Measurements from ENCODE around the gene SYNJ2BP.
"Not testable (repeated sequence)": the region's sequence is repeated elsewhere in the genome, so short reads cannot be mapped to it uniquely, and the experiment has no call there.

The SYNJ2BP gene, protein sequence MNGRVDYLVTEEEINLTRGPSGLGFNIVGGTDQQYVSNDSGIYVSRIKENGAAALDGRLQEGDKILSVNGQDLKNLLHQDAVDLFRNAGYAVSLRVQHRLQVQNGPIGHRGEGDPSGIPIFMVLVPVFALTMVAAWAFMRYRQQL

DNA sequence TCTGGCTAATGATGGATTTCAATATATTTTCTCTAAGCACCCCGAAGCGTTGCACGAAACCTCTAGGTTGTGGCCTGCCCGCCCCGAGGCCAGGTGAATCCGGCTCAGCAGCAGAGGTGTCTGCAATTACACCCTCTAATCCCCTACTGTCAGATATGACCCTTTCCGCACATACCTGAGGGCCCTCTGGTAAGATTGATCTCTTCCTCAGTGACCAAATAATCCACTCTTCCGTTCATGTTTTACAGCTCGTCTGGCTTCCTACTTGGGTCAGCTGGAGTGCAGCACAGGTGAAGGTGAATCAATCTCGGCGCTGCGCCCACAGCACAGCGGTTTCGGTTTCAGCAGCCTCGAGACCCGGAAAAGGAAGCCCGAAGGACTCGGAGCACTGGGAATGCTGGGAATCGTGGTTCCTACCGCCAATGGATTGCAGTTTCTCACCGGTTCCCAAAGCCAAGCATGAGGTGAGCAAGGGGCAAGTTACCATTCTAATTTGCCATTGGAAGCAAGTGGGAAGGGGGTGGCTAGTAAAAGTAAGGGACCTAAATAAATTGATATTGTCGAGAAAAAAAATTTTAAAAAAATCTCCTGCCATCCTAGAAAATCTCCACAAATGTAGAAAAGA is at the start of gene SYNJ2BP:
Gene SYNJ2BP, minus strand, starts transcription at position 366 of the 625 bp plus-strand sequence. Its CDS starts 127 bp downstream, at position 239.
- Mint-ChIP-seq H3K4me1 (peaks cover 29% of the 10 kb centered on the region), H3K9me3 (no peaks in the 10 kb centered on the region), H3K27ac (peak within 1 kb of the TSS; percentile 84 to 87), H3K27me3 (no peaks in the 10 kb centered on the region), H3K4me3 (peak within 1 kb of the TSS; percentile 84 to 93)
- ATAC-seq (peak; percentile 81), DNase-seq (peak; percentile 32 to 33)

GRCh38 chr14:70454731-70455130 is 37.8 kb upstream of the SYNJ2BP start:
- H3K4me1 Mint-ChIP-seq, result no peaks in the 10 kb centered on the region

DNA sequence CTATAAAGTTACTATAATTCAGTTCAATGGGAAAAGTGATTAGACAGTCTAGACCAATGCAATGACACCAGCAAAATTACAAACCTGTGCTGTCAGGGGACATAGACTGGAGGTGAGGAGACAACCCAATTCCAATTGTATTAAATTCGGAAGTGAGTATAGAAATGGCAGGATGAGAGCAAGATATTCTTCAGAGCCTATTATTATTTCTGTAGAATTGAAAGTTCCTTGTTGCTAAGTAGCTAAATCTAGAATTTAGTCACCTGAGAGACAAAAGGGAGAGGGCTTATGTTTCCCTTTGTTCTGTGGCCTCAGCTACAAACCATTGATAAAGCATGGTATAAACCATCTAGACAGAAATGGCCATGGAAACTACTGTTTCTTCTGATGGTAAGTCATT is 35.0 kb upstream of the SYNJ2BP start, which contains the start of gene ADAM21:
Gene ADAM21, plus strand, starts transcription at position 301 of the 400 bp plus-strand sequence. CDS start 5,326 bp downstream, outside the sequence.
- H3K27ac Mint-ChIP-seq, result peak within 1 kb of the TSS in 1 of 2 donors; percentile 69
- DNase-seq (no peak), ATAC-seq (no peak)
- H3K27me3 Mint-ChIP-seq, result peaks cover under 1% of the 10 kb centered on the region
- no peak within 1 kb of the TSS for H3K4me3 Mint-ChIP-seq
- no peaks in the 10 kb centered on the region for H3K9me3 Mint-ChIP-seq
- no peaks in the 10 kb centered on the region for H3K4me1 Mint-ChIP-seq

More at GRCh38 chr14:70454731-70455130, 37.8 kb upstream of the SYNJ2BP start:
- H3K27ac Mint-ChIP-seq, result no peak overlapping the region
- H3K9me3 Mint-ChIP-seq, result no peaks in the 10 kb centered on the region
- ATAC-seq (no peak), DNase-seq (no peak)
- H3K4me3 Mint-ChIP-seq, result no peak overlapping the region
- H3K27me3 Mint-ChIP-seq, result peaks cover 7% of the 10 kb centered on the region

GRCh38 chr14:70448633-70449340 is 31.9 kb upstream of the SYNJ2BP start:
- ATAC-seq (no peak), DNase-seq (no peak)
- no peaks in the 10 kb centered on the region for H3K27me3 Mint-ChIP-seq
- no peak overlapping the region for H3K27ac Mint-ChIP-seq
- H3K4me1 Mint-ChIP-seq, result no peaks in the 10 kb centered on the region
- peaks cover 8 to 17% of the 10 kb centered on the region in 2 donors for H3K9me3 Mint-ChIP-seq
- no peak overlapping the region for H3K4me3 Mint-ChIP-seq

GRCh38 chr14:70442750-70443149 is 25.9 kb upstream of the SYNJ2BP start:
- ATAC-seq (no peak), DNase-seq (no peak)
- H3K4me1 Mint-ChIP-seq, result no peaks in the 10 kb centered on the region
- peaks cover 16 to 40% of the 10 kb centered on the region in 2 donors for H3K9me3 Mint-ChIP-seq
- no peak overlapping the region for H3K4me3 Mint-ChIP-seq
- H3K27ac Mint-ChIP-seq, result no peak overlapping the region
- no peaks in the 10 kb centered on the region for H3K27me3 Mint-ChIP-seq

DNA sequence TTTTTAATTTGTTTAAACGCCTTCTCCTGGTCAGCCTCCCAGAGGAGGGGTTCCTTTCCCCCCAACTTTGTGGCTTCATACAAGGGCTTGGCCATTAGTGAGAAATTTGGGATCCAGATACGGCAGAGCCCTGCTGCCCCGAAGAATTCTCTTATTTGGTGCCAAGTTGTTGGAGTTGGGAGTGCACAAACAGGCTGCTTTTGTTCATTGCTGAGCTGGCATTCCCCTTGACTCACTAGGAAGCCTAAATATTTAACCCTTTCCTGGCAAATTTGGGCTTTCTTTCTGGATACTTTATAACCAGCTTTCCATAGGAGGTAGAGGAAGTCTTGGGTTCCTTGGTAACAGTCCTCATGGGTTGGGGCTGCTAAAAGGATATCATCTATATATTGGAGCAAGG is 24.8 kb upstream of the SYNJ2BP start:
- no peak overlapping the region for H3K27ac Mint-ChIP-seq
- peaks cover under 1% of the 10 kb centered on the region for H3K27me3 Mint-ChIP-seq
- ATAC-seq (no peak), DNase-seq (no peak)
- no peaks in the 10 kb centered on the region for H3K4me1 Mint-ChIP-seq
- H3K9me3 Mint-ChIP-seq, result peaks cover 16 to 44% of the 10 kb centered on the region in 2 donors
- H3K4me3 Mint-ChIP-seq, result no peak overlapping the region

DNA sequence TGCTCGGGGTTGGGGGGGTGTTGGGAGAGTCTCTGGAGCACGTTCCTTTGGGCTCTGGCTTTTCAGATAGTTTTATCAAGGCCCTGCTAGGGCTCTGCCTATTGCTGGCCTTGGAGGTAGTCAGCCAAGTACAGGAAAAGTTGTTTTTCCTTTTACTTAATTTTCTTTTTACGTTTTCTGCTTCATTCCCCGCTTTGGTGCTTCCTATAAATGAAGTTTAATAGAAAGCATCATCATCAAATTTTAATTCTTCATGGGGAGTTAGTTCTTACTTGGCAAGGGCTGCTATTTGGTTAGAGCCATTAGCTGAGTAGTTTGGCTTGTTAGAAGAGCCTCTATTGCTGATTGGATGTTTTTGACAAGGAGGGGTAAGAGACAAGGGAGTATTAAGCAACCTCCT is 20.0 kb upstream of the SYNJ2BP start:
- ATAC-seq, result no peak
- H3K27ac Mint-ChIP-seq, result no peak overlapping the region
- H3K4me3 Mint-ChIP-seq, result no peak overlapping the region
- H3K4me1 Mint-ChIP-seq, result no peaks in the 10 kb centered on the region
- H3K9me3 Mint-ChIP-seq, result peaks cover 31 to 49% of the 10 kb centered on the region in 2 donors
- no peak for DNase-seq
- H3K27me3 Mint-ChIP-seq, result peaks cover 11% of the 10 kb centered on the region

DNA sequence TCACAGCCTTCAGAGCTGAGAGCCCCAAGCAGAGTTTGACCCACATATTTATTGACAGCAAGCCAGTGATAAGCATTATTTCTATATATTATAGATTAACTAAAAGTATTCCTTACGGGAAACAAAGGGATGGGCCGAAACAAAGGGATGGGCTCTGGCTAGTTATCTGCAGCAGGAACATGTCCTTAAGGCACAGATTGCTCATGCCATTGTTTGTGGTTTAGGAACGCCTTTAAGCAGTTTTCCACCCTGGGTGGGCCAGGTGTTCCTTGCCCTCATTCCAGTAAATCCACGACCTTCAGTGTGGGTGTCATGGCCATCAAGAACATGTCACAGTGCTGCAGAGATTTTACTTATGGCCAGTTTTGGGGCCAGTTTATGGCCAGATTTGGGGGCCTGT is 9.7 kb upstream of the SYNJ2BP start:
- H3K27ac Mint-ChIP-seq, H3K4me3 Mint-ChIP-seq: not testable (repeated sequence)

DNA sequence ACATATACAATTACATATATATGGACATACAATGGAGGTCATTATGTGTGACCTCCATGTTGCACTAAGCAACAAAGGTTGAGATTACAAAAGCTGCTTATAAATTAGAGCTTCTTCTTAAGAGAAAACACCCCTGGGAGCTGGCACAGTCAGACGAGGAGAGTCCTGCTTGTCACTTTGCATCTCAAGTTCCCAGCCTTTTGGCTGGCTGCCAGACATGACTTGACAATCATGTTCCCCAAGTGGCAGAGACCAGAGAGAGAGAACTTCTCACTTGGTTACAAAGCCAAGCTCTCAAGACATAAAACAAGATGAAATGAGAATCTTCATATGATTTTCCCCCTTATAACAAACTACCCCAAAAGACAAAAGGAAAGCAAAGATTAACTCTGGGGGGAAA is 8.5 kb upstream of the SYNJ2BP start:
- no peak overlapping the region for H3K4me3 Mint-ChIP-seq
- H3K27ac Mint-ChIP-seq, result no peak overlapping the region
- peaks cover 0 to 12% of the 10 kb centered on the region in 2 donors for H3K9me3 Mint-ChIP-seq
- H3K4me1 Mint-ChIP-seq, result no peaks in the 10 kb centered on the region
- peaks cover 7% of the 10 kb centered on the region for H3K27me3 Mint-ChIP-seq
- ATAC-seq (no peak), DNase-seq (no peak)

More for the DNA sequence above, 9.7 kb upstream of the SYNJ2BP start:
- not testable (repeated sequence) for DNase-seq, ATAC-seq, H3K27me3 Mint-ChIP-seq, H3K4me1 Mint-ChIP-seq
- H3K9me3 Mint-ChIP-seq, result peaks cover 0 to 24% of the 10 kb centered on the region in 2 donors

DNA sequence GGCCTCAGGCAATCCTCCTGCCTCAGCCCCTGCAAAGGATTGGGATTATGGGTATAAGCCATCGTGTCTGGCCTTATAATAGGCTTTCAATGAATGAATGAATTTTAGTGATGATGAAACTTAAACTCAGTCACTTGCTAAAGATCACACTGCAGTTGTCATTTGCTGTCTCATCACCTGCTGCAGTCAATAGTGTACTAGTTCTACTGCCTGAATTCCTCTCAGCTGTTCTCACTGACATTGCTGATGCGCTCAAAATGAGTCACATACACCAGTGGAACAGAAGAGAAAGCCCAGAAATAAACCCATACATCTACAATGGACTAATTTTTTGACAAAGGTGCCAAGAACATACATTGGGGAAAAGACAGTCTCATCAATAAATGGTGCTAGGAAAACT is 5.6 kb upstream of the SYNJ2BP start:
- Mint-ChIP-seq H3K9me3 (no peaks in the 10 kb centered on the region), H3K27me3 (no peaks in the 10 kb centered on the region), H3K27ac (no peak overlapping the region), H3K4me1 (no peaks in the 10 kb centered on the region), H3K4me3 (no peak overlapping the region)
- no peak for ATAC-seq
- no peak for DNase-seq

GRCh38 chr14:70419270-70419931 is 2.5 kb upstream of the SYNJ2BP start:
- not testable (repeated sequence) for H3K27ac Mint-ChIP-seq, H3K9me3 Mint-ChIP-seq, ATAC-seq, H3K4me3 Mint-ChIP-seq, DNase-seq, H3K27me3 Mint-ChIP-seq
- peaks cover 21% of the 10 kb centered on the region for H3K4me1 Mint-ChIP-seq

DNA sequence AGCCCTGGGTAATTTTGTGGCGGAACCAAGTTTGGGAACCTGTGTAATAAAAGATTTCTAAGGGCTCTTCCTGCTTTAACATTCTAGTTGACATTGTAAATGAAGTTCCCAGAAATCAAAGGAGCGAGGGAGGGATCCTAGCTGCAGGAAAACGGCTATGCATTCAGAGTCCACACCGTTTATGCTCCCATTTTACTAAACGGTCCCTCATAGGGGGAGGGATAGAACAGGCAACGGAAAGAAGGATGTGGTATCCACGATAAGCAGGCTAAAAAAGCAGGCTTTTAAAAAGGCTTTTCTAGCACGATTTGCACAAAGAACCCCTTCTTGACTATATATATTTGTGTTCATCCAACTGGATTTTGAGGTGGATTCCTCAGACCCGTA is 559 bp downstream of the SYNJ2BP start:
- Mint-ChIP-seq H3K27me3 (no peaks in the 10 kb centered on the region), H3K4me1 (peaks cover 34% of the 10 kb centered on the region), H3K4me3 (peak overlapping the region; percentile 84 to 93), H3K9me3 (no peaks in the 10 kb centered on the region), H3K27ac (peak overlapping the region; percentile 27 to 87)
- DNase-seq, result no peak
- peak; percentile 54 for ATAC-seq

GRCh38 chr14:70415788-70416187 is 1.1 kb downstream of the SYNJ2BP start:
- no peaks in the 10 kb centered on the region for H3K9me3 Mint-ChIP-seq
- peaks cover 36% of the 10 kb centered on the region for H3K4me1 Mint-ChIP-seq
- peak overlapping the region; percentile 71 to 84 for H3K4me3 Mint-ChIP-seq
- peak overlapping the region in 1 of 2 donors; percentile 84 for H3K27ac Mint-ChIP-seq
- DNase-seq, result no peak
- H3K27me3 Mint-ChIP-seq, result no peaks in the 10 kb centered on the region
- ATAC-seq, result no peak

- no peak for ATAC-seq
- Mint-ChIP-seq H3K4me3 (no peak overlapping the region), H3K27me3 (no peaks in the 10 kb centered on the region), H3K4me1 (peaks cover 9% of the 10 kb centered on the region), H3K27ac (no peak overlapping the region), H3K9me3 (no peaks in the 10 kb centered on the region)
- DNase-seq, result no peak
Measured at GRCh38 chr14:70407621-70408020, 9.3 kb downstream of the SYNJ2BP start.

GRCh38 chr14:70406216-70406615 is 10.7 kb downstream of the SYNJ2BP start:
- not testable (repeated sequence) for H3K4me1 Mint-ChIP-seq, H3K27me3 Mint-ChIP-seq, H3K4me3 Mint-ChIP-seq, H3K9me3 Mint-ChIP-seq, DNase-seq, ATAC-seq, H3K27ac Mint-ChIP-seq
